Astrocyte (in vitro differentiated cells and primary cell): ENCODE data around the gene BHLHE23. TPM values are rescaled to one million over a fixed set of nuclear protein-coding genes. Genes with fewer than 3 reads are reported as not detected.

Source experiments
- DNase-seq: peaks from one replicate; pipeline ENCODE4 v3.0.0-alpha.2; 2010; ENCODE audit warnings: low read depth
- FAIRE-seq: peaks from 2 replicates; lab custom pipeline; 2011; peaks lifted over from hg19 to GRCh38; lab: Jason Lieb, UNC
- H2AFZ ChIP-seq: 2 replicates; pipeline ENCODE4 v1.6.0; 2012; ENCODE audit warnings: low read depth, low read length, inconsistent platforms
- H3K27ac ChIP-seq: 2 replicates; pipeline ENCODE4 v1.5.1; 2011; ENCODE audit warnings: low read depth, low read length, inconsistent platforms
- H3K27me3 ChIP-seq: 2 replicates; pipeline ENCODE4 v1.6.0; 2011; ENCODE audit warnings: low read length, inconsistent platforms; ENCODE audit not compliant: insufficient read depth
- H3K36me3 ChIP-seq: 2 replicates; pipeline ENCODE4 v1.5.1; 2011; ENCODE audit warnings: low read length, inconsistent platforms; ENCODE audit not compliant: insufficient read depth
- H3K4me1 ChIP-seq: 2 replicates; pipeline ENCODE4 v1.5.1; 2011; ENCODE audit warnings: low read length, inconsistent platforms; ENCODE audit not compliant: insufficient read depth
- H3K4me2 ChIP-seq: 2 replicates; pipeline ENCODE4 v1.6.0; 2012; ENCODE audit warnings: low read length, inconsistent platforms
- H3K4me3 ChIP-seq: 2 replicates; pipeline ENCODE4 v1.5.1; 2011; ENCODE audit warnings: low read depth, mild to moderate bottlenecking, low read length, inconsistent platforms; ENCODE audit not compliant: insufficient read depth
- H3K79me2 ChIP-seq: 2 replicates; pipeline ENCODE4 v1.6.0; 2012; ENCODE audit warnings: mild to moderate bottlenecking, low read length, inconsistent platforms; ENCODE audit not compliant: insufficient read depth
- H3K9ac ChIP-seq: 2 replicates; pipeline ENCODE4 v1.6.0; 2012; ENCODE audit warnings: mild to moderate bottlenecking, low read length, inconsistent platforms
- H3K9me3 ChIP-seq: 2 replicates; pipeline ENCODE4 v1.5.1; 2012; ENCODE audit warnings: low read depth, mild to moderate bottlenecking, low read length, inconsistent platforms; ENCODE audit not compliant: insufficient read depth
- H4K20me1 ChIP-seq: 2 replicates; pipeline ENCODE4 v1.6.0; 2012; ENCODE audit warnings: low read length, inconsistent platforms; ENCODE audit not compliant: insufficient read depth
- H3K27ac Mint-ChIP-seq: one replicate; pipeline ENCODE4 v1.8.0; 2021; ENCODE audit warnings: mild to moderate bottlenecking, mixed read lengths; ENCODE audit not compliant: unreplicated experiment
- H3K27me3 Mint-ChIP-seq: one replicate; pipeline ENCODE4 v1.8.0; 2021; ENCODE audit warnings: low read depth, mixed read lengths; ENCODE audit not compliant: unreplicated experiment
- H3K36me3 Mint-ChIP-seq: one replicate; pipeline ENCODE4 v1.8.0; 2021; ENCODE audit warnings: low read depth, mixed read lengths; ENCODE audit not compliant: unreplicated experiment
- H3K4me1 Mint-ChIP-seq: one replicate; pipeline ENCODE4 v1.8.0; 2021; ENCODE audit warnings: low read depth, mixed read lengths; ENCODE audit not compliant: unreplicated experiment
- H3K4me3 Mint-ChIP-seq: one replicate; pipeline ENCODE4 v1.8.0; 2021; ENCODE audit warnings: mild to moderate bottlenecking, moderate library complexity, mixed read lengths; ENCODE audit not compliant: unreplicated experiment
- H3K9me3 Mint-ChIP-seq: one replicate; pipeline ENCODE4 v1.8.0; 2021; ENCODE audit warnings: mild to moderate bottlenecking, mixed read lengths; ENCODE audit not compliant: unreplicated experiment
- EZH2 ChIP-seq: IDR thresholded peaks from 2 replicates; pipeline ENCODE4 v1.6.1; 2012; ENCODE audit warnings: mild to moderate bottlenecking, low read length, inconsistent platforms; ENCODE audit not compliant: insufficient read depth
- total RNA-seq: library from RNA; stranded (reverse); gene quantifications from 2 replicates; pipeline ENCODE4 v1.2.1, GENCODE V29; 2021
- TF ChIP-seq, protein P1 (sequence below): IDR thresholded peaks from 2 replicates; pipeline ENCODE4 v1.5.1; 2011; ENCODE audit warnings: low read depth, mild to moderate bottlenecking, inconsistent platforms, low read length, moderate library complexity; ENCODE audit not compliant: insufficient read depth

The BHLHE23 gene
- total RNA-seq, 1 donor from 2014 or later = not detected

- H3K9me3 Mint-ChIP-seq = peaks cover 11% of the 10 kb centered on the region
- peaks cover 3% of the 10 kb centered on the region for H3K4me1 Mint-ChIP-seq
- H3K4me3 ChIP-seq = no peak overlapping the region
- H3K79me2 ChIP-seq = no peaks in the 10 kb centered on the region
- H4K20me1 ChIP-seq = no peaks in the 10 kb centered on the region
- peaks cover 36% of the 10 kb centered on the region for H3K27me3 ChIP-seq
- peaks cover 2% of the 10 kb centered on the region for H3K36me3 Mint-ChIP-seq
- no peaks in the 10 kb centered on the region for H3K36me3 ChIP-seq
- peaks cover 7% of the 10 kb centered on the region for H3K9me3 ChIP-seq
- peaks cover 28% of the 10 kb centered on the region for H3K27me3 Mint-ChIP-seq
- H2AFZ ChIP-seq = no peak overlapping the region
- FAIRE-seq (no peak), DNase-seq (no peak)
- H3K4me2 ChIP-seq = no peak overlapping the region
- H3K4me3 Mint-ChIP-seq = no peak overlapping the region
- no peaks in the 10 kb centered on the region for H3K4me1 ChIP-seq
- H3K27ac Mint-ChIP-seq = no peak overlapping the region
- H3K9ac ChIP-seq = no peak overlapping the region
- no peak overlapping the region for H3K27ac ChIP-seq
- TF ChIP-seq, protein P1, sequence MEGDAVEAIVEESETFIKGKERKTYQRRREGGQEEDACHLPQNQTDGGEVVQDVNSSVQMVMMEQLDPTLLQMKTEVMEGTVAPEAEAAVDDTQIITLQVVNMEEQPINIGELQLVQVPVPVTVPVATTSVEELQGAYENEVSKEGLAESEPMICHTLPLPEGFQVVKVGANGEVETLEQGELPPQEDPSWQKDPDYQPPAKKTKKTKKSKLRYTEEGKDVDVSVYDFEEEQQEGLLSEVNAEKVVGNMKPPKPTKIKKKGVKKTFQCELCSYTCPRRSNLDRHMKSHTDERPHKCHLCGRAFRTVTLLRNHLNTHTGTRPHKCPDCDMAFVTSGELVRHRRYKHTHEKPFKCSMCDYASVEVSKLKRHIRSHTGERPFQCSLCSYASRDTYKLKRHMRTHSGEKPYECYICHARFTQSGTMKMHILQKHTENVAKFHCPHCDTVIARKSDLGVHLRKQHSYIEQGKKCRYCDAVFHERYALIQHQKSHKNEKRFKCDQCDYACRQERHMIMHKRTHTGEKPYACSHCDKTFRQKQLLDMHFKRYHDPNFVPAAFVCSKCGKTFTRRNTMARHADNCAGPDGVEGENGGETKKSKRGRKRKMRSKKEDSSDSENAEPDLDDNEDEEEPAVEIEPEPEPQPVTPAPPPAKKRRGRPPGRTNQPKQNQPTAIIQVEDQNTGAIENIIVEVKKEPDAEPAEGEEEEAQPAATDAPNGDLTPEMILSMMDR = no peak
- TF ChIP-seq EZH2 = no peak
Measured at GRCh38 chr20:63017826-63018411, 11.2 kb upstream of the BHLHE23 start.

- peaks cover 3% of the 10 kb centered on the region for H3K4me1 Mint-ChIP-seq
- no peaks in the 10 kb centered on the region for H3K36me3 ChIP-seq
- TF ChIP-seq EZH2 = no peak
- TF ChIP-seq, protein P1 = no peak
- FAIRE-seq (no peak), DNase-seq (no peak)
- no peaks in the 10 kb centered on the region for H3K79me2 ChIP-seq
- H3K27me3 ChIP-seq = peaks cover 39% of the 10 kb centered on the region
- H3K4me2 ChIP-seq = no peak overlapping the region
- peaks cover 2% of the 10 kb centered on the region for H3K36me3 Mint-ChIP-seq
- H3K4me1 ChIP-seq = no peaks in the 10 kb centered on the region
- H3K9ac ChIP-seq = no peak overlapping the region
- no peaks in the 10 kb centered on the region for H4K20me1 ChIP-seq
- peaks cover 12% of the 10 kb centered on the region for H3K9me3 Mint-ChIP-seq
- peaks cover 9% of the 10 kb centered on the region for H3K9me3 ChIP-seq
- H3K27ac Mint-ChIP-seq = no peak overlapping the region
- H2AFZ ChIP-seq = no peak overlapping the region
- H3K4me3 Mint-ChIP-seq = no peak overlapping the region
- H3K27ac ChIP-seq = no peak overlapping the region
- H3K4me3 ChIP-seq = no peak overlapping the region
- peaks cover 29% of the 10 kb centered on the region for H3K27me3 Mint-ChIP-seq
Measured at GRCh38 chr20:63017076-63017825, 10.5 kb upstream of the BHLHE23 start.
